OCI-LY7 (cell line): Measurements from ENCODE around the gene FOXA1. TPM values are rescaled to one million over a fixed set of nuclear protein-coding genes. Genes with fewer than 3 reads are reported as not detected.

Experiments
- BruUV-seq: library from RNA; stranded (reverse); fragments of 400-500 nt; replicated peaks from 2 replicates; lab custom pipeline; 2021; lab: Mats Ljungman, UMichigan
- CTCF ChIA-PET: fragments of 300-600 bp; sonication (Branson Sonifier 250); formaldehyde crosslinking; loops from one replicate; lab custom pipeline; 2022; ENCODE audit warnings: antibody characterized with exemption; ENCODE audit not compliant: unreplicated experiment; lab: Charles Lee
- POLR2A ChIA-PET: fragments of 300-600 bp; sonication (Branson Sonifier 250); formaldehyde crosslinking; loops from one replicate; lab custom pipeline; 2022; ENCODE audit warnings: antibody characterized with exemption; lab: Charles Lee
- DNase-seq: peaks from one replicate; pipeline ENCODE4 v3.0.0-alpha.2; 2015; ENCODE audit warnings: low spot score
- H2AFZ ChIP-seq: fragments of 200-600 bp; sonication (generic), shearing (Covaris generic); 2 replicates; pipeline ENCODE4 v1.6.1; 2014; ENCODE audit warnings: mild to moderate bottlenecking, antibody characterized with exemption, low read length, moderate library complexity
- H3K27ac ChIP-seq: fragments of 200-600 bp; sonication (generic); 2 replicates; pipeline ENCODE4 v1.5.1; 2014; ENCODE audit warnings: mixed run types, low read depth, mild to moderate bottlenecking, moderate library complexity, low read length, inconsistent platforms; ENCODE audit not compliant: poor library complexity, severe bottlenecking
- H3K36me3 ChIP-seq: fragments of 200-600 bp; sonication (generic); 2 replicates; pipeline ENCODE4 v1.6.1; 2014; ENCODE audit warnings: mild to moderate bottlenecking, antibody characterized with exemption, low read length, moderate library complexity, mixed read lengths; ENCODE audit not compliant: insufficient read depth
- H3K4me1 ChIP-seq: fragments of 200-600 bp; sonication (generic); 2 replicates; pipeline ENCODE4 v1.5.1; 2014; ENCODE audit warnings: mild to moderate bottlenecking, low read length; ENCODE audit not compliant: insufficient read depth, poor library complexity, severe bottlenecking
- H3K4me2 ChIP-seq: fragments of 200-600 bp; sonication (generic); 2 replicates; pipeline ENCODE4 v1.6.1; 2014; ENCODE audit warnings: mild to moderate bottlenecking, low read length
- H3K4me3 ChIP-seq: fragments of 200-600 bp; sonication (generic); 2 replicates; pipeline ENCODE4 v1.5.1; 2014; ENCODE audit warnings: mild to moderate bottlenecking, low read depth, low read length; ENCODE audit not compliant: poor library complexity, severe bottlenecking
- H3K79me2 ChIP-seq: fragments of 200-600 bp; sonication (generic); 2 replicates; pipeline ENCODE4 v1.6.1; 2016; ENCODE audit warnings: low read depth, mild to moderate bottlenecking, low read length, moderate library complexity, mixed read lengths; ENCODE audit not compliant: insufficient read depth
- H3K9me2 ChIP-seq: fragments of 200-600 bp; sonication (generic); 2 replicates; pipeline ENCODE4 v1.6.1; 2016; ENCODE audit warnings: mild to moderate bottlenecking, low read length, mixed read lengths; ENCODE audit not compliant: insufficient read depth
- H3K9me3 ChIP-seq: fragments of 200-600 bp; sonication (generic); 2 replicates; pipeline ENCODE4 v1.6.1; 2014; ENCODE audit warnings: mild to moderate bottlenecking, mixed run types, low read length, mixed read lengths
- H4K20me1 ChIP-seq: fragments of 200-600 bp; sonication (generic); 2 replicates; pipeline ENCODE4 v1.6.1; 2014; ENCODE audit warnings: mild to moderate bottlenecking, antibody characterized with exemption, low read length, moderate library complexity, mixed read lengths; ENCODE audit not compliant: insufficient read depth
- CTCF ChIP-seq: fragments of 200-600 bp; sonication (generic); conservative IDR thresholded peaks from 2 replicates; pipeline ENCODE4 v1.5.1; 2014; ENCODE audit warnings: mild to moderate bottlenecking, antibody characterized with exemption, low read length, moderate library complexity, mixed read lengths
- EZH2phosphoT487 ChIP-seq: fragments of 200-600 bp; sonication (generic); IDR thresholded peaks from 2 replicates; pipeline ENCODE4 v1.6.1; 2018; ENCODE audit warnings: low read depth, borderline replicate concordance, mild to moderate bottlenecking, mixed run types, antibody characterized with exemption, low read length, moderate library complexity, mixed read lengths
- intact Hi-C: fragments of 100-400 bp; cut with micrococcal nuclease; formaldehyde crosslinking; loops from one replicate; pipeline ENCODE4 v1.10.0; 2022; ENCODE audit not compliant: unreplicated experiment
- total RNA-seq, 2 experiments: library from RNA; depleted of rRNA in 1 of 2; stranded (reverse); fragments of >200 nt in 1 of 2; shearing (Covaris generic) in 1 of 2; gene quantifications; 2 replicates each; pipeline ENCODE4 v1.2.3, GENCODE V29; 2014 to 2022

FOXA1 gene
- total RNA-seq, 2 experiments from 2014 or later = not detected

- Histone ChIP-seq H3K36me3 (no peaks in the 10 kb centered on the region), H3K9me3 (no peaks in the 10 kb centered on the region), H3K9me2 (no peaks in the 10 kb centered on the region), H2AFZ (no peak overlapping the region), H3K4me3 (no peak overlapping the region), H3K4me1 (no peaks in the 10 kb centered on the region), H3K4me2 (no peak overlapping the region), H4K20me1 (no peaks in the 10 kb centered on the region), H3K27ac (no peak overlapping the region), H3K79me2 (no peaks in the 10 kb centered on the region)
- no peak for DNase-seq
- ChIA-PET CTCF (no interaction called here), POLR2A (no interaction called here)
- TF ChIP-seq CTCF = no peak
- TF ChIP-seq EZH2phosphoT487 = no peak
- no TSS peak for BruUV-seq
- intact Hi-C loops = no loop called here
These were observed 7.0 kb downstream of the FOXA1 start for GRCh38 chr14:37587881-37588666.

- no peaks in the 10 kb centered on the region for H3K79me2 ChIP-seq
- H3K36me3 ChIP-seq = no peaks in the 10 kb centered on the region
- no peak overlapping the region for H2AFZ ChIP-seq
- intact Hi-C loops = no loop called here
- no peaks in the 10 kb centered on the region for H3K4me1 ChIP-seq
- no peak for DNase-seq
- no peak overlapping the region for H3K4me2 ChIP-seq
- H3K9me2 ChIP-seq = no peaks in the 10 kb centered on the region
- H3K4me3 ChIP-seq = no peak overlapping the region
- no peaks in the 10 kb centered on the region for H4K20me1 ChIP-seq
- no peak overlapping the region for H3K27ac ChIP-seq
- CTCF ChIA-PET = no interaction called here
- POLR2A ChIA-PET = no interaction called here
- no TSS peak for BruUV-seq
- H3K9me3 ChIP-seq = no peaks in the 10 kb centered on the region
- TF ChIP-seq EZH2phosphoT487 (no peak), CTCF (no peak)
These were observed 7.8 kb downstream of the FOXA1 start for GRCh38 chr14:37587131-37587803.

- Histone ChIP-seq H3K27ac (no peak overlapping the region), H3K9me3 (no peaks in the 10 kb centered on the region), H3K9me2 (no peaks in the 10 kb centered on the region), H3K4me2 (no peak overlapping the region), H2AFZ (no peak overlapping the region), H3K4me1 (no peaks in the 10 kb centered on the region), H3K79me2 (no peaks in the 10 kb centered on the region), H3K4me3 (no peak overlapping the region), H3K36me3 (no peaks in the 10 kb centered on the region), H4K20me1 (no peaks in the 10 kb centered on the region)
- no peak for DNase-seq
- CTCF ChIA-PET = no interaction called here
- POLR2A ChIA-PET = no interaction called here
- TF ChIP-seq EZH2phosphoT487 = no peak
- no TSS peak for BruUV-seq
- intact Hi-C loops = no loop called here
These were observed 8.3 kb downstream of the FOXA1 start for GRCh38 chr14:37586797-37587130.
